ENCODE measurements around the gene PASK. TPM values are rescaled to one million over a fixed set of nuclear protein-coding genes. Genes with fewer than 3 reads are reported as not detected.

PASK gene
- total RNA-seq, 2 experiments from 2014 or later, result 73.6 to 73.8 TPM

DNA sequence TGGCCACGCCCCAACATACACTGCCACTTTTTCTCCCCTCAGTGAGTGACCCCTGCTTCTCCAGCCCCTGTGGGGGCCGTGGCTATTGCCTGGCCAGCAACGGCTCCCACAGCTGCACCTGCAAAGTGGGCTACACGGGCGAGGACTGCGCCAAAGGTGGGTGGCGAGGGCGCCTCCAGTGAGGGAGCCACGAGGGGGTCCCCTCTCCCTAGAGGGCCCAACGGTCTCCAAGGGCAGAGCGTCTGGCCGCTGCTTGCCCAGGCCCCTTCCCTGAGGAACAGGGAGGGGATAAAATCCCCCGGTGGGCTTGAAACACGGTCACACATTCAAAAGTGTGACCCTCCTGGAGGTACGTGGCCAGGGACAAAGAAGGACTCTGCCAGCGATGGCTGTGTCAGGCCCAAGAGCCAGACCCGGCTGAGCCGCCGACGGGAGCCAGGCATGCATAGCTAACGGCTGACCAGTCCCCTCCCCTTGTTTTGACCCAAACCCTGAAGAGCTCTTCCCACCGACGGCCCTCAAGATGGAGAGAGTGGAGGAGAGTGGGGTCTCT, 84.4 kb downstream of the PASK start:
- CTCF ChIA-PET, result no interaction called here
- POLR2A ChIA-PET, result no interaction called here

DNA sequence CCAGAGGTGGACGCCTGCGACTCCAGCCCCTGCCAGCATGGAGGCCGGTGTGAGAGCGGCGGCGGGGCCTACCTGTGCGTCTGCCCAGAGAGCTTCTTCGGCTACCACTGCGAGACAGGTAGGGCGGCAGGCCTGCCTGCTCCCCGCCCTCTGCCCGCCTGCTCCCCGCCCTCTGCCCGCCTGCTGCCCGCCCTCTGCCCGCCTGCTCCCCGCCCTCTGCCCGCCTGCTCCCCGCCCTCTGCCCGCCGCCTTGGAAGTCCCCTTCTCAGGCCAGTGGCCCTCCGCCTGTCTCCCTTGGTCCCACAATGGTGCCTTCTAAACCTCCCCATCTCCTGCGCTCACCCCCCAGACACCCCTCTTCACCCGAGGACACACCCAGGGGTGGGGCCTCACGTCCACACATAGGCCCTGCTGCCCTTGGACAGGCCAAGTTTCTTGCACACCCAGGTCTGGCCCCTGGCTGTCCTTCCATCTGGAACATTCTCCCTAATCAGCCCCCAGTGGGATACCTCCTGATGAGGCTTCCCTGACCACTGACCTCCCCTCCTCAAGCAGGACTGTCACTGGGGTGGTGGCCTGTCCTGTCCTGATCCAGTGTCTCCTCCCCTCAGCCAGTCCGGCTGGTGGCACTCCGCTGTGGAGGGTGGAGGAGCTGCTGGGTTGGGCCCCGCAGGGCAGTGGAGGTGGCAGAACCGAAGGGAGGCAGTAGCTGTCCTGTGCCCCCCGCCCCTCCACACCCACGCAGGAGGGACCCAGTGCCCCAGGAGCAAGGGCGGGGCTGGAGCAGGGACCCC, 85.1 kb downstream of the PASK start:
- CTCF ChIA-PET, result interaction anchor here (1.1 kb wide), 1 partner anchor 20 kb away, joined by 3 read pairs; no protein-coding TSS in a partner anchor

DNA sequence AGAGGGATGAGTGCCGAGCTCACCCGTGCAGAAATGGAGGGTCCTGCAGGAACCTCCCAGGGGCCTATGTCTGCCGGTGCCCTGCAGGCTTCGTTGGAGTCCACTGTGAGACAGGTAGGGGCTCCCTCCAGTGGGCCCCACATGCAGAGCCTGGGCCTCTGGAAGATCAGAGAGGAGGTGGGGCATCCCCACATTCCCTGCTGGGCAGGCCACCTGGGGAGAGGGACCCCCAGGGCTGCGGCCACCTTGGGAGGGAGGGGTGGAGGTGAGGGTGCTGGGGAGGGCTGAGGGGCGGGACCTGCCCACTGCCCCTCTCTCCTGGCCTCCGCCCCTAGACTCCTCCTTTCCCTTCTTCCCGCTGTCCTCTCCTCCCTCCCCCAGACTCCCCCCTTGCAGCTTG, 85.7 kb downstream of the PASK start:
- ChIA-PET POLR2A (no interaction called here), CTCF (interaction anchor here (1.1 kb wide), 1 partner anchor 21 kb away, joined by 3 read pairs; no protein-coding TSS in a partner anchor)

More for the DNA sequence above, 85.1 kb downstream of the PASK start:
- POLR2A ChIA-PET, result no interaction called here

DNA sequence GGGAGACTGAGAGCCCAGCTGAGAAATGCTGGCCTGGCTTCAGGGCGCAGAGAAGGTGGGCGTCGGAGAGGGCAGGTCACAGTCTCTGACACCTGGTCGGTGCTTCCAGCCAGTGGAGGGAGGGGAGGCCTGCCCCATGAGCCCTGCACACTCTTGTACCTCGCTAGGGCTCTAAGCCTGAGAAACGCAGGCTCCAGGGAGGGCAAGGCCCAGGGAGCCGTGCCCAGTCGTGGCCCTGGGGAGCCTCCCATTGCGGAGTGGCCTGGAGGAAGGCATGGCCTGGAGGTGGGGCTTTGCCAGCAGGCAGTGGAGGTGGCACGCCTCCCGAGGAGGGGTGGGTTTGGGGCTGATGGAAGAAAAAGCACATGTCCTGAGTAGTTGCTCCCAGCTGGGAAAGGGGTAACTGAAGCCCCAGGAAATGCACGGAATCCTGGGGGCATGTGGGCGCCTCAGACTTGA, 86.2 kb downstream of the PASK start:
- CTCF ChIA-PET, result interaction anchor here (1.1 kb wide), 1 partner anchor 21 kb away, joined by 3 read pairs; no protein-coding TSS in a partner anchor
- POLR2A ChIA-PET, result no interaction called here

DNA sequence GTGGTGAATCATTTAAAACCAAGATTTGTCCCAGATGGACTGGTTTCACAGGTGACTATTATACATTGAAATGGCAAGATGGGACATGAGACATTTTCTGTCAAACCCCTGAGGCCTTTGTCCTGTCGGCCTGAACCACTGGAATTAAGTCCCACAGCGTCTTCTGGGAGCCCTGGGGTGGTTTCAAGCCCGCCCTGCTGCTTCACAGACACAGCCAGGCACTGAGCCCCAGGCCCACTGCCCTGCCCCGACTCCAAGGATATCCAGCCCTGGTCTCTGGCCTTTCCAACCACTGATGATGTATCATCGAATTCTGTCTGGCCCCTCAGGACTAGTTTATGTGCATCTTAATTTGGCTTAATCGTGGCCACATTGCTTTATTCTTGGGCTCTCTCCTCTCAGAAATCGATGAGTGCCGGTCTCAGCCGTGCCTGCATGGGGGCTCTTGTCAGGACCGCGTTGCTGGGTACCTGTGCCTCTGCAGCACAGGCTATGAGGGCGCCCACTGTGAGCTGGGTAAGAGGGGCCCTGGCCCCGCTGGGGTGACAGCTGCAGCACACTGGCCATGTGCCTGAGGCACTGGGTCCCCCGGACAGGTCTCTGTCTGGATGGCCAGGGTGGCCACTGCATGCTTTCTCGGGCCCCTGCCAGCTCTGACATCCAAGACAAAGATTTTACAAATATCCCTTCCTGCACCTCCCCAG, 86.7 kb downstream of the PASK start:
- ChIA-PET CTCF (no interaction called here), POLR2A (no interaction called here)

DNA sequence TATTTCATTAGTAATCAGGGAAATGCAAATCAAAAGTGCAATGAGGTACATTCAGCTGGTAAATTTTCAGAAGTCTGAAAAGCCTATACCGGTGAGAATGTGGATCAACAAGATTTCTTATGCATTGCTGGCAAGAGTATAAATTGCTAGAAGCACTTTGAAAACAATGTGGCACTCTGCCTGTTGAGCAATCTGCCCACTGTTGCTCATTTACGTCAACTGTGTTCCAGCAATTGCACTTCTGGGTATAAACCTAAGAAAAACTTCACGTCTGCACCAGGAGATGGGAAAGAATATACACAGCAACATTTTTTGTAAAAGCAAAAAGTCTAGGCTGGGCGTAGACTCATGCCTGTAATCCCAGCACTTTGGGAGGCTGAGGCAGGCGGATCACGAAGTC, 88.0 kb downstream of the PASK start:
- ChIA-PET CTCF (no interaction called here), POLR2A (interaction anchor here (0.6 kb wide), 1 partner anchor 50 kb away, joined by 10 read pairs; no protein-coding TSS in a partner anchor)

Other genes with a start within 250 kb of the PASK start
- not detected for gene CROCC2, start 243.1 kb downstream of the PASK start, total RNA-seq
- under 1 TPM; 0.53 to 0.63 TPM for gene SNED1, start 150.9 kb downstream of the PASK start, total RNA-seq
- gene MTERF4, start 47.2 kb downstream of the PASK start, total RNA-seq, result 10 to 100 TPM; 41.3 to 41.4 TPM
- 10 to 100 TPM; 90.2 to 92.0 TPM for gene PPP1R7, start 995 bp upstream of the PASK start, total RNA-seq
- 1 to 10 TPM; 3.1 to 4.0 TPM for gene ANO7, start 39.2 kb upstream of the PASK start, total RNA-seq
- 100 to 1,000 TPM; 293 to 310 TPM for gene HDLBP, start 166.2 kb upstream of the PASK start, total RNA-seq
- 100 to 1,000 TPM; 276 to 296 TPM for gene SEPTIN2, start 166.5 kb upstream of the PASK start, total RNA-seq
- 10 to 100 TPM; 35.5 to 35.9 TPM for gene FARP2, start 206.8 kb upstream of the PASK start, total RNA-seq

Data from activated CD8-positive, alpha-beta memory T cell treated with anti-CD3 and anti-CD28 coated beads for 36 hours (primary cell).